HG03439 (cell line): Measurements from ENCODE around the gene GNA12.

Source experiments
- ATAC-seq: cut with Tn5 transposase; IDR thresholded peaks from one replicate; pipeline ENCODE4 v1.9.1; 2021; ENCODE audit warnings: mild to moderate bottlenecking, moderate library complexity; ENCODE audit not compliant: unreplicated experiment

Gene GNA12

DNA sequence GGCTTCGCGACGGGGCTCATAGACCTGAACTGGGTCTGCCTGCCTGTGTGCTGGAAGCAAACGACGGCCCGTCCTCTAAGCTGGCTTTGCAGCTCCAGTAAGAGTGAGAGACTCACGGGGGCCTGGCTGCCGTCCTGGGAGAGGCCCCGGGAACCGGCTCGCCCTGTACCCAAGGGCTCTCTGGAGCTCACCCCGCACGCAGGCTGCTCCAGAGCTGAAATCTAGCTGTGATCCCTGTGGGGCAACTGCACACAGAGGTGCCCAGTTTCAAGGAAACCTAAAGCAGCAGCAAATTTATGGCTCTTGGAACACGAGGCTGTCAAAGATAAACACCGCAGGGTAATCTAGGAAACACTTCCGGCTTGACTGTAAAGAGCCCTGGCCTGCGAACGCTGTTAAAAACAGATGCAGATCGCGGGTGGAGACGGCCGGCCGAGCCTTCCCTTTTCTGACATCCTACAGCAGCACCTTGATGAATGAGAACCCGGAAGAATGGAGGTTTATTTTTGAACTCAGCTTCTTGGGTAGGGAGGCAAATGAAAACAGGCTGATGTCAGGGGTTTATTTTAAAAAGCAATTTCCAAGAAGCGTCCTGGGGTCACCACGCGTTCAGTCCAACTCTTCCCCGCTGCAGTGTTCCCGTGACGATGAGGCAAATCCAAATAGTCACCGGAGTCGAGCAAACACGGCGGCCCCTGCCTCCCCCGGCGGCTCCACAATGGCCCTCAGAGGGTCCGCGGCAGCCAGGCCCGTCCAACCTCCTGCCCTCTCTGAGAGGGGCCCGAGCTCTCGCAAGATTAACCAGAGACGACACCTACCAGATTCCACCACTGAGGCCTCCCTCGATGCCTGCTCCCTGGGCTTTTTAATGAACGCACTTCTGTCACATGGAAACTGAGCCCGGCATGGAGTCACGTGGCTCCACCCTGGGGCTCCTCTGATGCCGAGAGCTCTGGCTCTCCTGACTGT, 126.5 kb downstream of the GNA12 start:
- no peak for ATAC-seq

- ATAC-seq: no peak
Measured at GRCh38 chr7:2716906-2717292, 127.2 kb downstream of the GNA12 start.

- no peak for ATAC-seq
Measured at GRCh38 chr7:2716488-2716887, 127.6 kb downstream of the GNA12 start.

DNA sequence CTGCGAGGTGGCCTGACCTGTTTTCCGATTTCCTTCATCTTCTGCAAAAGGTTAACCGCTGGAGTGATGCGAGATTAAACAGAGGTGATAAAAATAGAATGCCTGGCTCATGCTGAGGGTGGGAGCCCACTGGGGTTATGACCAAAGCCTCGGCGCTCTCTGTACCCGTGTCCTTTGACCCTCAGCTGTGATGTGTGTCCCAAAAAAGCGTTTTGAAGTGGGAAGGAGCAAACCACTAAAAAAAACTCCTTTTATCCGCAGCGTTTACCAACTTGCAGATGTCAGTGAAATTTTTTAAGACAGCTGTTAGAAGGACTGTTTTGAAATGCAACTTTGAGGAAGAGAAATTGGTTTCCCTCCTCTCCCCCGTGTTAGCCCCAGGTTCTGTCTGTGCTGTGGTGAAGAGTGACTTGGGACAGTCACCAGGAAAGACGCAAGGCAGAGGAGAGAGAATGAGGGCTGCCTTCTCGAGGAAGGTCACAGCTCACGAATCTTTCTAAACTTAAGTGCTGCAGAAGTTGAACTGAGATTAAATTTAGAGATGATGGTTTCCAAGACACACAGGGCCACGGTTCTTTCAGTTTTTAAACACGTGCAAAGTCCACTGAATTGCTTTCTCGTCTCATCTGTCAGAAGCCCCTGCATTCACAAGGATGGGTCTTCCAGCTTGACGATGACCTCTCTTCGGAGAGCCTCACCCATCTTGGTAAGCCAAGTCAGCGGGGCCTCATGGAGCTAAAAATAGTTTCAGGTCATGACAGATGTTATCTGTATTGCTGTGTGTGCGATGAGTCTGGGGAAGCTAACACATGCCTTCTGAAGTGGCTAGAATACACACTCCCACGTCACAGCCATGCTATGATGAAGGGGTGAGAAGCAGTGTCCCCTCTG, 128.5 kb downstream of the GNA12 start:
- ATAC-seq: no peak

DNA sequence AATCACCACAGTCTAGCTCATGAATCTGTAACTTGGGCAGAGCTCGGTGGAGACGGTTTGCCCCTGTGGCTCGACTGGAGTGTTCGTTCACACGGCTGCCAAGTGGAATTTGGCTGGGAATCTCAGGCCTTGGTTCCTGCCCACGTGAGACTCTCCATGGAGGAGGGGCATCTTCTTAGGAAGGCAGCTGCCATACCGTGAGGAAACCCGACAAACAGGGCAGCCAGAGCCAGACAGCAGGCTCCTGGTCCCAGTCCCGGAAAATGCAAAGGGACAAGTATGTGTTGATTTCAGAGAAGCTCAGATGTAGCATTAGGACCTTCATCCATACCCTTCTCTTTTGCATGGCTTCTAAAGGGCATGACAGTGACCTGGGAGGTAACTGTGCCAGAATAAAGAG, 129.5 kb downstream of the GNA12 start:
- no peak for ATAC-seq

DNA sequence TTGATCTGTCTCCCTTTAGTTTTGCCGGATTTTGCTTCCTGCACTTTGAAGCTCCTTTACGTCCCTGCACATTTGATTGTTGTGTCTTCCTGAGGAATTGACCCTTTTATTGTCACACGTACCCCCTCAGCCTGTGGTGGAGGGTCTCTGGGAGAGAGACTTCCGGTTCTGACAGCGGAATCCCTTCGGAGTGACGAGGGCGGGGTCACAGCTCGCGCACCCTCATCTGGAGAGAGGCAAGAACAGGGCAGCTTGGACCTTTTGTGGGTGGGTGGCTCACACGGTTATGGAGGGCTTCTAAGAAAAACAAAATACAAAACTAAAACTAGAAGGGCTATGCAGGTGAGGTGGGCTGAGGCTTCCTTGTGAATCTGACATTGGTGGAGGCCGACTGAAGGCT, 130.1 kb downstream of the GNA12 start:
- no peak for ATAC-seq

- ATAC-seq: no peak
Measured at GRCh38 chr7:2713370-2713769, 130.7 kb downstream of the GNA12 start.

DNA sequence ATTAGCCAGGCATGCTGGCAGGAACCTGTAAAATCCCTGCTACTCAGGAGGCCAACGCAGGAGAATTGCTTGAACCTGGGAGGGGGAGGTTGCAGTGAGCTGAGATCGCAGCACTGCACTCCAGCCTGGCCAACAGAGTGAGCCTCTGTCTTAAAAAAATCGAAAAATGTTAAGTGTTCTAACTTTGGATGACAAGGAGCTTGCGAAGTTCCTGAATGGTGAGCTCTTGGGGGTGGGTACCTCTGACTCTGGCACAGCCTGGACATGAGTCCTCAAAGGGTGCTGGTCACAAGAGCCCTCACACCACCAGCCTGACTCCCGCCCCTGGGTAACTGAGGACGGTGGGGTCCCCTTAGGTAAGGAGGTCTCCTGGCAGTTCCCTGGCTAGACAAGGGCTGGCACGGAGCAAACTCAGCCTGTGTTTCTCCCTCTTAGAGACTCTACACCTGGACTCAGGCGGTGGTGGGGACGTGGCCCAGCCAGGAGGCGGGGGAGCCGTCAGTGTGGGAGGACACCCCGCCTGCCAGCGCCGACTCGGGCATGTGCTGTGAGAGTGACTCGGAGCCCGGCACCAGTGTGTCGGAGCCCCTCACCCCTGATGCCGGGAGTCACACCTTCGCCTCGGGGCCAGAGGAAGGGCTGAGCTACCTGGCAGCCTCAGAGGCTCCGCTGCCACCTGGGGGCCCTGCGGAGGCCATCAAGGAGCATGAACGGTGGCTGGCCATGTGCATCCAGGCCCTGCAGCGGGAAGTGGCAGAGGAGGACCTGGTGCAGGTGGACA, 132.0 kb downstream of the GNA12 start:
- ATAC-seq: no peak

DNA sequence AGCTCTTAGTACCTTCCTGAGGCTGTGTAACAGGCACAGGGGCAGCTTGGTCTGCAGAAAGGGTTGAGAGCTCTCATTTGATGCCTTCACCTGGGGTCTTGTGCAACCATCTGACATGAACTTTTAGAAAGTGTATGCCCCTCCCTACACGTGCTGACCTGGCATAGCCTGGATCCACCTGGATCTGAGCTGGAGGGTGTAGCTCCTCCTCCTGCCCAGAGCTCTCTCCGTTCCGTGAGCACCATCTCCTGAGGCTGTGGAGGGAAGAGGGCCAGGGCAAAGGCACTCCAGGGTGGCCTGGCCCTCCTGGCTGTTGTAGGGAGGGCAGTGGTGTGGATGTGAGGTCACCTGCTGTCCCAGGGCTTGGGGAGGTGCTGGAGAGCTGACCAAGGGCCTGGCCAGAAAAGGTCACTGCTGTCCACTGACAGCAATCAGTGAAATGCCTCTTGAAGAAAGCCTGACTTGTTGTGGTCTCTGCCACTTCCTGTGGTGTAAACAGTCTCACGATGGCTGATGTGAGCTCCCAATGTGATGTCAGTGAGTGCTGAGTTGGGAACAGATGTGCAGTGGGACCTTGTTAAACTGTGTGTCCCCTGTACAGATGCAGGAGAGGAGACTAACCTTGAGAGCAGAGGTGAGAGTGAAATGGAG, 133.1 kb downstream of the GNA12 start:
- no peak for ATAC-seq

- ATAC-seq: peak; percentile 47
Measured at GRCh38 chr7:2710286-2710655, 133.8 kb downstream of the GNA12 start.

- ATAC-seq: peak; percentile 80
Measured at GRCh38 chr7:2709553-2710285, 134.4 kb downstream of the GNA12 start.

GRCh38 chr7:2708547-2709310, 135.4 kb downstream of the GNA12 start:
- ATAC-seq: no peak

DNA sequence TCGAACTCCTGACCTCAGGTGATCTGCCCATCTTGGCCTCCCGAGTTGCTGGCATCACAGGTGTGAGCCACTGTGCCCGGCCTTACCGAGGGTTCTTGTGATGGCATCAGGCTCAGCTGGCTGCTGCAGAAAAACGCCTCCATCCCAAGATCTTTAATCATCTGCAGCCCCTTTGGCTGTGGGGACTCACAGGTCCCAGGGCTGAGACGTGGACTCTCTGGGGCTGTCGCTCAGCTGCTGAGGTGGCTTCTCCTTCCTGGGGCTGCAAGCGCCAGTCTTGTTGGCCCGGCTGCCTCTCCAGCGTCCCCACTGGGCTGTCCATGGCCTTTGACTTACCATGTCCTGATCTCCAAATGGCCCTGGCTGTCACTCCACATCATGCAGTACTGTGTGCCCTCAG, 136.1 kb downstream of the GNA12 start:
- no peak for ATAC-seq

DNA sequence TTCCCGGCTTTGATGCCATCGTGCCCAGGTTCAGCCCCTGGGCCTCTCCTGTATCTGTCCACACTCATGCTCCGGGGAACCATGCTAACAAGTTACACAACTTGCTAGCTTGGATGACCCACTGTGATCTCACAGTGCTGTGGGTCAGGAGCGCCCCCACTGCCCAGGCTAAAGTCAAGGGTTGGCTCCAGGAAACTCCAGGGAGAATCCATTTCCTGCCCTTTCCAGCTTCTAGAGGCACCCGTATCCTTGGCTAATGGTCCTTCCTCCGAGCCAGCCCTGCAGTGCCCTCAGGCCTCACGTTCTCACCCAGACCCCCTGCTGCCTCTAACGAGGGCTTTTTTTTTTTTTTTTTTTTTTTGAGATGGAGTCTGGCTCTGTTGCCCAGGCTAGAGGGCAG, 136.6 kb downstream of the GNA12 start:
- ATAC-seq: no peak

DNA sequence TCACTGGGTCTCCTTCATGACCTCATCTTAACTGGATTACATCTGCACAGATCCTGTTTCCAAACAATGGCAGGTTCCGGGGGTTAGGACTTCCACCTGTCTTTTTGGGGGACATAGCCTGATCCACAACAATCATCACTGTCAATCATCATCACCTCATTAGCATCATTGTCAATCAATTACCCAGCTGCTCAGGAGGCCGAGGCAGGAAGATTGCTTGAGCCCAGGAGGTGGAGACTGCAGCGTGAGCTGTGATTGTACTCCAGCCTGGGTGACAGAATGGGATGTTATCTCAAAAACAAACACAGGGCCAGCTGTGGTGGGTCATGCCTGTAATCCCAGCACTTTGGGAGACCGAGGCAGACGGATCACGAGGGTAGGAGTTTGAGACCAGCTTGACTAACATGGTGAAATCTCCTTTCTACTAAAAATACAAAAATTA, 137.4 kb downstream of the GNA12 start:
- ATAC-seq: no peak

DNA sequence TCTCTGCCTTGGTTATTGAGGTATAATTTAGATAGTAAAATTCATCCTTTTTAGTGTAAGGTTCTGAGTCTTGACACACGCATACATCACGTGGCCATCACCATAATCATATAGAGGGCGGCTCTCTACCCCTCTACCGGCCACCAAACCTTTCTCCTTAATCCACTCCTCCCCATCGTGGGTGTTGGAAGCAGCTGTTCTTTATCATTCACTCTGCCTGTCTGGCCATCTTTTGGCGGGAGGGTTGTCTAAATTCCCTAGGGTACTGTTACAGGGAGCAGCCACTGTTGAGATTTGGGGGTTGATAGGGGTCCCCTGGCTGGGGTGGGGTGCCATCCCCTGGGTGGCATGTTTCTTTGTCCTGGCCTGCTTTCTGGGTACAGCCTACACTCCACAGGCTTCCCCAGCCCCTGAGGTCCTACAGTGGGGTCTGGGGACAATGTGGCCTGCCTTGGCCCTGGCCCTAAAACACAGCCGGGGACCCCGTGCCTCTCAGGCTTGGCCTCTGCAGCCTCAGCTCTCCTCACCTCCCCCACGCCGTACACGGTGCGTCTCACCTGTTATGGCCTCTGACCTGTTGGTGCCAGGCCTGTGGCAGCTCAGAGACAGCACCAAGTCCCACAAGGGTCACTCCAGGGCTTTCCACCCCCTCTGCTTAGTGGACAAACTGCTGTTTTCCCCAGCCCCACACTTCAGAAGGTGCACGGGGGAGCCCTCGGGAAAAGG, 138.6 kb downstream of the GNA12 start:
- no peak for ATAC-seq

GRCh38 chr7:2702594-2702957, 141.5 kb downstream of the GNA12 start:
- no peak for ATAC-seq

- ATAC-seq: no peak
Measured at GRCh38 chr7:2701832-2702593, 142.1 kb downstream of the GNA12 start.
